Neural cell (in vitro differentiated cells): Measurements from ENCODE around the gene MAD1L1.

ENCODE experiments used
- TF ChIP-seq, protein P1 (sequence below): fragments of 450-650 bp; IDR thresholded peaks from 2 replicates; pipeline ENCODE4 v1.5.1; 2014; ENCODE audit warnings: antibody characterized with exemption, mild to moderate bottlenecking, moderate library complexity; ENCODE audit not compliant: poor library complexity, severe bottlenecking
- TF ChIP-seq, protein P2 (sequence below): IDR thresholded peaks from 2 replicates; pipeline ENCODE4 v1.6.1; 2012; ENCODE audit warnings: borderline replicate concordance

DNA sequence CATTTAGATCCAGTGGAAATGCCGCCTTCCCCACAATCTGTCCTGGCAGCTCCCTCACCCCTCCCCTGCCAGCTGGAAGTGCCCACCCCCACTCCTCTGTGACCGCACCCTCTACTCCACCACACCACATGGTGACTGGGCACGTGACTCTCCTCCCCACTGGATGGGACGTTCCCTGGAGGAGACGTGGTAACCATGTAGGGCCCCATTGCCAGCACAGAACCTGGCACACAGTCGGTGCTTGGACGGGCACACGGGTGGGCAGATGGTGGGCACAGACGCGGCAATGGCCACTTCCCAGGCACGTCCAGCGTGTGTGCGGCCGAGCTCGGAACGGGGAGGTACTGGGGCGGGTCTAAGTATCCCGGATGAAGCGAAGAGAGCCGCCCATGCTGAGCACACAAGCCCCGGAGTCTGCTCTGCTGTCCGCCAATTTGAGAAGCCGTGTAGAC, 245.6 kb downstream of the MAD1L1 start:
- TF ChIP-seq, protein P1, sequence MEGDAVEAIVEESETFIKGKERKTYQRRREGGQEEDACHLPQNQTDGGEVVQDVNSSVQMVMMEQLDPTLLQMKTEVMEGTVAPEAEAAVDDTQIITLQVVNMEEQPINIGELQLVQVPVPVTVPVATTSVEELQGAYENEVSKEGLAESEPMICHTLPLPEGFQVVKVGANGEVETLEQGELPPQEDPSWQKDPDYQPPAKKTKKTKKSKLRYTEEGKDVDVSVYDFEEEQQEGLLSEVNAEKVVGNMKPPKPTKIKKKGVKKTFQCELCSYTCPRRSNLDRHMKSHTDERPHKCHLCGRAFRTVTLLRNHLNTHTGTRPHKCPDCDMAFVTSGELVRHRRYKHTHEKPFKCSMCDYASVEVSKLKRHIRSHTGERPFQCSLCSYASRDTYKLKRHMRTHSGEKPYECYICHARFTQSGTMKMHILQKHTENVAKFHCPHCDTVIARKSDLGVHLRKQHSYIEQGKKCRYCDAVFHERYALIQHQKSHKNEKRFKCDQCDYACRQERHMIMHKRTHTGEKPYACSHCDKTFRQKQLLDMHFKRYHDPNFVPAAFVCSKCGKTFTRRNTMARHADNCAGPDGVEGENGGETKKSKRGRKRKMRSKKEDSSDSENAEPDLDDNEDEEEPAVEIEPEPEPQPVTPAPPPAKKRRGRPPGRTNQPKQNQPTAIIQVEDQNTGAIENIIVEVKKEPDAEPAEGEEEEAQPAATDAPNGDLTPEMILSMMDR, result no peak
- TF ChIP-seq, protein P2, sequence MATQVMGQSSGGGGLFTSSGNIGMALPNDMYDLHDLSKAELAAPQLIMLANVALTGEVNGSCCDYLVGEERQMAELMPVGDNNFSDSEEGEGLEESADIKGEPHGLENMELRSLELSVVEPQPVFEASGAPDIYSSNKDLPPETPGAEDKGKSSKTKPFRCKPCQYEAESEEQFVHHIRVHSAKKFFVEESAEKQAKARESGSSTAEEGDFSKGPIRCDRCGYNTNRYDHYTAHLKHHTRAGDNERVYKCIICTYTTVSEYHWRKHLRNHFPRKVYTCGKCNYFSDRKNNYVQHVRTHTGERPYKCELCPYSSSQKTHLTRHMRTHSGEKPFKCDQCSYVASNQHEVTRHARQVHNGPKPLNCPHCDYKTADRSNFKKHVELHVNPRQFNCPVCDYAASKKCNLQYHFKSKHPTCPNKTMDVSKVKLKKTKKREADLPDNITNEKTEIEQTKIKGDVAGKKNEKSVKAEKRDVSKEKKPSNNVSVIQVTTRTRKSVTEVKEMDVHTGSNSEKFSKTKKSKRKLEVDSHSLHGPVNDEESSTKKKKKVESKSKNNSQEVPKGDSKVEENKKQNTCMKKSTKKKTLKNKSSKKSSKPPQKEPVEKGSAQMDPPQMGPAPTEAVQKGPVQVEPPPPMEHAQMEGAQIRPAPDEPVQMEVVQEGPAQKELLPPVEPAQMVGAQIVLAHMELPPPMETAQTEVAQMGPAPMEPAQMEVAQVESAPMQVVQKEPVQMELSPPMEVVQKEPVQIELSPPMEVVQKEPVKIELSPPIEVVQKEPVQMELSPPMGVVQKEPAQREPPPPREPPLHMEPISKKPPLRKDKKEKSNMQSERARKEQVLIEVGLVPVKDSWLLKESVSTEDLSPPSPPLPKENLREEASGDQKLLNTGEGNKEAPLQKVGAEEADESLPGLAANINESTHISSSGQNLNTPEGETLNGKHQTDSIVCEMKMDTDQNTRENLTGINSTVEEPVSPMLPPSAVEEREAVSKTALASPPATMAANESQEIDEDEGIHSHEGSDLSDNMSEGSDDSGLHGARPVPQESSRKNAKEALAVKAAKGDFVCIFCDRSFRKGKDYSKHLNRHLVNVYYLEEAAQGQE, result no peak
